IMR-90 (cell line): ENCODE data around the gene NFAT5. TPM values are rescaled to one million over a fixed set of nuclear protein-coding genes. Genes with fewer than 3 reads are reported as not detected.

Source experiments
- ATAC-seq: fragments of 200-7000 bp; cut with Tn5 transposase; 2 replicates; pipeline ENCODE4 v1.9.1; 2020; ENCODE audit warnings: low read depth, mild to moderate bottlenecking, moderate library complexity
- BruUV-seq: library from RNA; stranded (reverse); fragments of 400-500 nt; replicated peaks from 2 replicates; lab custom pipeline; 2021; lab: Mats Ljungman, UMichigan
- CTCF ChIA-PET: fragments of 300-600 bp; formaldehyde crosslinking; extraction: SDS; loops from one replicate; lab custom pipeline; 2021; ENCODE audit warnings: antibody characterized with exemption; lab: Yijun Ruan, JAX
- POLR2A ChIA-PET: fragments of 300-600 bp; sonication (Branson Sonifier 250); formaldehyde crosslinking; loops from one replicate; lab custom pipeline; 2022; ENCODE audit warnings: antibody characterized with exemption; ENCODE audit not compliant: unreplicated experiment; lab: Charles Lee
- DNase-seq: peaks from one replicate; pipeline ENCODE4 v3.0.0; 2013
- H2AFZ ChIP-seq: replicated peaks from 2 replicates; pipeline ENCODE3; 2013; ENCODE audit warnings: low read length, mild to moderate bottlenecking; ENCODE audit not compliant: poor library complexity
- H2AK5ac ChIP-seq: 2 replicates; pipeline ENCODE4 v1.6.1; 2013; ENCODE audit warnings: low read depth, low read length, inconsistent platforms
- H2AK9ac ChIP-seq: replicated peaks from 2 replicates; pipeline ENCODE3; 2013; ENCODE audit warnings: mild to moderate bottlenecking, low read depth, low read length, moderate library complexity; ENCODE audit not compliant: poor library complexity
- H2BK120ac ChIP-seq: 2 replicates; pipeline ENCODE4 v1.6.1; 2013; ENCODE audit warnings: low read depth, low read length, inconsistent platforms
- H2BK15ac ChIP-seq: 3 replicates; pipeline ENCODE4 v1.6.1; 2013; ENCODE audit warnings: low read depth, low read length, inconsistent platforms
- H2BK20ac ChIP-seq: 2 replicates; pipeline ENCODE4 v1.6.1; 2013; ENCODE audit warnings: low read depth, mild to moderate bottlenecking, inconsistent platforms, low read length, moderate library complexity
- H2BK5ac ChIP-seq: 2 replicates; pipeline ENCODE4 v1.6.1; 2013; ENCODE audit warnings: mild to moderate bottlenecking, low read depth, low read length, inconsistent platforms; ENCODE audit not compliant: poor library complexity, severe bottlenecking
- H3K14ac ChIP-seq: replicated peaks from 2 replicates; pipeline ENCODE4 v1.6.1; 2013; ENCODE audit warnings: low read depth, low read length, inconsistent platforms
- H3K18ac ChIP-seq: 2 replicates; pipeline ENCODE4 v1.6.1; 2013; ENCODE audit warnings: low read depth, low read length, control low read depth
- H3K23ac ChIP-seq: 2 replicates; pipeline ENCODE4 v1.6.1; 2013; ENCODE audit warnings: low read depth, low read length, inconsistent platforms
- H3K27ac ChIP-seq: 2 replicates; pipeline ENCODE4 v1.5.1; 2013; ENCODE audit warnings: mild to moderate bottlenecking, control low read depth, low read length; ENCODE audit not compliant: insufficient read depth
- H3K27me3 ChIP-seq: 2 replicates; pipeline ENCODE4 v1.6.1; 2013; ENCODE audit warnings: low read length; ENCODE audit not compliant: control insufficient read depth, insufficient read depth
- H3K36me3 ChIP-seq: 2 replicates; pipeline ENCODE4 v1.6.1; 2013; ENCODE audit warnings: low read length, mixed read lengths; ENCODE audit not compliant: control insufficient read depth, insufficient read depth
- H3K4ac ChIP-seq: 2 replicates; pipeline ENCODE4 v1.6.1; 2013; ENCODE audit warnings: low read depth, low read length, inconsistent platforms
- H3K4me1 ChIP-seq: 2 replicates; pipeline ENCODE4 v1.6.1; 2013; ENCODE audit warnings: low read length, mixed read lengths; ENCODE audit not compliant: control insufficient read depth, insufficient read depth
- H3K4me2 ChIP-seq: 2 replicates; pipeline ENCODE4 v1.6.1; 2013; ENCODE audit warnings: low read depth, mild to moderate bottlenecking, control low read depth, low read length, moderate library complexity
- H3K4me3 ChIP-seq: 2 replicates; pipeline ENCODE4 v1.5.1; 2013; ENCODE audit warnings: low read depth, mild to moderate bottlenecking, control low read depth, low read length, moderate library complexity; ENCODE audit not compliant: insufficient read depth
- H3K56ac ChIP-seq: 2 replicates; pipeline ENCODE4 v1.6.1; 2013; ENCODE audit warnings: low read length, inconsistent platforms; ENCODE audit not compliant: insufficient read depth; ENCODE audit errors: extremely low read depth
- H3K79me1 ChIP-seq, 2 experiments: 2 replicates each; pipeline ENCODE4 v1.6.1; 2013; ENCODE audit warnings: low read length in 2 of 2, inconsistent platforms in 1 of 2, low read depth in 1 of 2
- H3K9ac ChIP-seq: 2 replicates; pipeline ENCODE4 v1.6.1; 2013; ENCODE audit warnings: low read depth, low read length, control low read depth
- H3K9me1 ChIP-seq: 2 replicates; pipeline ENCODE4 v1.6.1; 2013; ENCODE audit warnings: low read length, inconsistent platforms; ENCODE audit not compliant: insufficient read depth
- H3K9me3 ChIP-seq: 2 replicates; pipeline ENCODE4 v1.6.1; 2013; ENCODE audit warnings: low read length; ENCODE audit not compliant: control insufficient read depth, insufficient read depth
- H4K20me1 ChIP-seq: 2 replicates; pipeline ENCODE4 v1.6.1; 2013; ENCODE audit warnings: low read length, inconsistent platforms; ENCODE audit not compliant: insufficient read depth
- H4K5ac ChIP-seq: 2 replicates; pipeline ENCODE4 v1.6.1; 2013; ENCODE audit warnings: mild to moderate bottlenecking, low read depth, low read length, control low read depth
- H4K8ac ChIP-seq, 2 experiments: 2 replicates each; pipeline ENCODE4 v1.6.1; 2013; ENCODE audit warnings: low read depth in 2 of 2, low read length in 2 of 2, control low read depth in 1 of 2, inconsistent platforms in 1 of 2
- H4K91ac ChIP-seq: 2 replicates; pipeline ENCODE4 v1.6.1; 2013; ENCODE audit warnings: low read depth, low read length, inconsistent platforms; ENCODE audit not compliant: insufficient read depth
- BHLHE40 ChIP-seq: fragments of 150-350 bp; IDR thresholded peaks from 2 replicates; pipeline ENCODE4 v1.6.1; 2016; ENCODE audit warnings: mild to moderate bottlenecking, low read depth, low read length
- CEBPB ChIP-seq: IDR thresholded peaks from 2 replicates; pipeline ENCODE4 v1.6.1; 2012; ENCODE audit warnings: low read depth, low read length, improper control_type of control experiment
- CHD1 ChIP-seq: IDR thresholded peaks from 2 replicates; pipeline ENCODE4 v1.6.1; 2012; ENCODE audit warnings: low read depth, low read length, improper control_type of control experiment
- CTCF ChIP-seq: conservative IDR thresholded peaks from 2 replicates; pipeline ENCODE4 v1.5.1; 2012; ENCODE audit warnings: mild to moderate bottlenecking, low read depth, low read length, improper control_type of control experiment
- ELK1 ChIP-seq: fragments of 150-350 bp; IDR thresholded peaks from 2 replicates; pipeline ENCODE4 v1.6.1; 2016; ENCODE audit warnings: low read depth, mild to moderate bottlenecking, low read length, moderate library complexity, borderline replicate concordance
- FOS ChIP-seq: fragments of 150-350 bp; IDR thresholded peaks from 2 replicates; pipeline ENCODE4 v1.6.1; 2016; ENCODE audit warnings: low read depth, low read length
- MXI1 ChIP-seq: IDR thresholded peaks from 2 replicates; pipeline ENCODE4 v1.6.1; 2012; ENCODE audit warnings: low read depth, mild to moderate bottlenecking, low read length, moderate library complexity, borderline replicate concordance
- NFE2L2 ChIP-seq: fragments of 150-350 bp; IDR thresholded peaks from 2 replicates; pipeline ENCODE4 v1.6.1; 2016; ENCODE audit warnings: low read depth, mild to moderate bottlenecking, low read length
- POLR2A ChIP-seq: IDR thresholded peaks from 2 replicates; pipeline ENCODE4 v1.6.1; 2012; ENCODE audit warnings: mild to moderate bottlenecking, low read depth, low read length
- RAD21 ChIP-seq: IDR thresholded peaks from 2 replicates; pipeline ENCODE4 v1.6.1; 2012; ENCODE audit warnings: low read length, improper control_type of control experiment
- RFX5 ChIP-seq: IDR thresholded peaks from 2 replicates; pipeline ENCODE4 v1.8.0; 2012; ENCODE audit warnings: low read depth, mild to moderate bottlenecking, low read length, moderate library complexity
- USF2 ChIP-seq: fragments of 150-350 bp; IDR thresholded peaks from 2 replicates; pipeline ENCODE4 v1.6.1; 2017; ENCODE audit warnings: mild to moderate bottlenecking, antibody characterized with exemption, low read length, low read depth
- WGBS, 2 experiments: methylation state at CpG; one replicate each; pipeline versions ENCODE4 v1.1.5 to v1.1.7; 2013; ENCODE audit warnings: missing lambda C conversion rate in 2 of 2; ENCODE audit not compliant: insufficient read length in 1 of 2; ENCODE audit errors: extremely low coverage in 2 of 2; 5-methylcytosine and 5-hydroxymethylcytosine counted together
- dilution Hi-C: fragments of 300-500 bp; cut with HindIII; formaldehyde crosslinking; loops from one replicate; pipeline ENCODE4 v1.14.3; 2018; ENCODE audit warnings: low sequenced_read_pairs; ENCODE audit not compliant: unreplicated experiment
- in situ Hi-C: fragments of 300-500 bp; cut with MboI; formaldehyde crosslinking; loops from 3 replicates; pipeline ENCODE4 v1.14.3; 2019; ENCODE audit warnings: low sequenced_read_pairs, inconsistent platforms, mixed read lengths
- intact Hi-C: fragments of 100-400 bp; cut with micrococcal nuclease; formaldehyde crosslinking; loops from 2 replicates; pipeline ENCODE4 v1.10.0; 2022
- polyA plus RNA-seq, 3 experiments: library from polyadenylated mRNA; depleted of rRNA; stranded (reverse); fragments of >200 nt; gene quantifications; 2 replicates each; pipeline ENCODE4 v1.2.3, GENCODE V29; 2012; ENCODE audit warnings: low replicate concordance in 1 of 3
- total RNA-seq: library from RNA; depleted of rRNA; stranded (reverse); fragments of >200 nt; gene quantifications from 2 replicates; pipeline ENCODE4 v1.2.3, GENCODE V29; 2012

The NFAT5 gene
- total and polyA plus RNA-seq, 2 of the 4 experiments (the other 2 are of a cell fraction), result 10.9 to 20.1 TPM

GRCh38 chr16:69688589-69688988, 122.8 kb downstream of the NFAT5 start:
- H2BK20ac ChIP-seq, result no peak overlapping the region
- no peak overlapping the region for H2AK9ac ChIP-seq
- no peak overlapping the region for H3K4me3 ChIP-seq
- H3K27ac ChIP-seq, result no peak overlapping the region
- peaks cover 38% of the 10 kb centered on the region for H3K36me3 ChIP-seq
- H2BK15ac ChIP-seq, result no peak overlapping the region
- H3K18ac ChIP-seq, result no peak overlapping the region
- in situ Hi-C loops, result loop anchor here (10.0 kb wide), 1 partner anchor 294 kb away; no protein-coding TSS in a partner anchor
- H3K4ac ChIP-seq, result no peak overlapping the region
- H4K91ac ChIP-seq, result no peak overlapping the region
- intact Hi-C loops, result no loop called here
- ATAC-seq (no peak), DNase-seq (no peak)
- no peak overlapping the region for H3K14ac ChIP-seq
- no TSS peak for BruUV-seq
- WGBS, 2 experiments, result no CpG with 5 or more reads among the region's 2 CpGs
- H3K23ac ChIP-seq, result no peak overlapping the region
- no peak overlapping the region for H2BK5ac ChIP-seq
- no peak overlapping the region for H3K56ac ChIP-seq
- peaks cover 6% of the 10 kb centered on the region; the same call in 1 of the 2 replicates for H3K9me1 ChIP-seq
- no peak overlapping the region for H2AK5ac ChIP-seq
- CTCF ChIA-PET, result no interaction called here
- H4K8ac ChIP-seq, result no peak overlapping the region
- dilution Hi-C loops, result no loop called here
- H4K20me1 ChIP-seq, result peaks cover 18% of the 10 kb centered on the region; the same call in 1 of the 2 replicates
- no peak overlapping the region for H3K4me2 ChIP-seq
- H2BK120ac ChIP-seq, result no peak overlapping the region
- peaks cover 7 to 33% of the 10 kb centered on the region in 2 experiments; a peak in 3 of 4 replicates for H3K79me1 ChIP-seq
- H3K9me3 ChIP-seq, result no peaks in the 10 kb centered on the region
- no peaks in the 10 kb centered on the region for H3K27me3 ChIP-seq
- TF ChIP-seq CTCF (no peak), BHLHE40 (no peak), CEBPB (no peak), MXI1 (no peak), USF2 (no peak), CHD1 (no peak), POLR2A (no peak), FOS (no peak), NFE2L2 (no peak), ELK1 (no peak), RFX5 (no peak), RAD21 (no peak)
- 0 out of 2 replicates have a peak, but pooled peaks cover 2% of the 10 kb centered on the region for H3K4me1 ChIP-seq
- H3K9ac ChIP-seq, result no peak overlapping the region
- H2AFZ ChIP-seq, result no peak overlapping the region
- H4K5ac ChIP-seq, result no peak overlapping the region
- POLR2A ChIA-PET, result no interaction called here
